Chondrocyte (in vitro differentiated cells): ENCODE results near the gene HDDC3. TPM values are rescaled to one million over a fixed set of nuclear protein-coding genes. Genes with fewer than 3 reads are reported as not detected.

Experiments used
- DNase-seq: peaks from one replicate; pipeline ENCODE4 v3.0.0; 2021; ENCODE audit warnings: mixed read lengths, low spot score
- H3K27ac Mint-ChIP-seq: one replicate; pipeline ENCODE4 v1.8.0; 2021; ENCODE audit warnings: mild to moderate bottlenecking, moderate library complexity, mixed read lengths; ENCODE audit not compliant: unreplicated experiment
- H3K27me3 Mint-ChIP-seq: 2 replicates; pipeline ENCODE4 v1.8.0; 2021; ENCODE audit warnings: low read depth, mixed read lengths
- H3K36me3 Mint-ChIP-seq: 2 replicates; pipeline ENCODE4 v1.8.0; 2021; ENCODE audit warnings: low read depth, mixed read lengths
- H3K4me1 Mint-ChIP-seq: 2 replicates; pipeline ENCODE4 v1.8.0; 2021; ENCODE audit warnings: low read depth, mild to moderate bottlenecking, mixed read lengths
- H3K4me3 Mint-ChIP-seq: one replicate; pipeline ENCODE4 v1.8.0; 2021; ENCODE audit warnings: mild to moderate bottlenecking, moderate library complexity, mixed read lengths; ENCODE audit not compliant: unreplicated experiment
- H3K9me3 Mint-ChIP-seq: 2 replicates; pipeline ENCODE4 v1.8.0; 2021; ENCODE audit warnings: low read depth, mixed read lengths
- total RNA-seq: library from RNA; stranded (reverse); gene quantifications from 3 replicates; pipeline ENCODE4 v1.2.1, GENCODE V29; 2021
- TF ChIP-seq, protein P1 (sequence below): fragments of 200-600 bp; sonication (generic); IDR thresholded peaks from 2 replicates; pipeline ENCODE4 v1.5.0; 2021; ENCODE audit warnings: antibody characterized with exemption, mild to moderate bottlenecking, moderate library complexity

HDDC3 gene
- total RNA-seq, 1 donor from 2014 or later: 10.8 TPM

DNA sequence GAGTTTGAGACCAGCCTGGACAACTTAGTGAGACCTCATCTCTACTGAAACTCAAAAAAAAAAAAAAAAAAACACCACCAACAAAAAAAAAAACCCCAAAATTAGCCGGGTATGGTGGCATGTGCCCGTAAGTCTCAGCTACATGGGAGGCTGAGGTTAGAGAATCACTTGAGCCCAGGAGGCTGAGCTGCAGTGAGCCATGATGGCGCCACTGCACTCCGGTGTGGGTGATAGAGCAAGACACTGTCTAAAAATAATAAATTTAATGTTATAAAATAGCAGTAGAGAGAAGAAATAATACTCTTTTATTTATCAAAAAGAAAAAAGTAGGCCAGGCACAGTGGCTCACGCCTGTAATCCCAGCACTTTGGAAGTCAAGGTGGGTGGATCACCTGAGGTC, 39.8 kb upstream of the HDDC3 start:
- no peaks in the 10 kb centered on the region for H3K9me3 Mint-ChIP-seq

GRCh38 chr15:90970274-90970673, 37.9 kb upstream of the HDDC3 start:
- no peak overlapping the region for H3K4me3 Mint-ChIP-seq
- TF ChIP-seq, protein P1, sequence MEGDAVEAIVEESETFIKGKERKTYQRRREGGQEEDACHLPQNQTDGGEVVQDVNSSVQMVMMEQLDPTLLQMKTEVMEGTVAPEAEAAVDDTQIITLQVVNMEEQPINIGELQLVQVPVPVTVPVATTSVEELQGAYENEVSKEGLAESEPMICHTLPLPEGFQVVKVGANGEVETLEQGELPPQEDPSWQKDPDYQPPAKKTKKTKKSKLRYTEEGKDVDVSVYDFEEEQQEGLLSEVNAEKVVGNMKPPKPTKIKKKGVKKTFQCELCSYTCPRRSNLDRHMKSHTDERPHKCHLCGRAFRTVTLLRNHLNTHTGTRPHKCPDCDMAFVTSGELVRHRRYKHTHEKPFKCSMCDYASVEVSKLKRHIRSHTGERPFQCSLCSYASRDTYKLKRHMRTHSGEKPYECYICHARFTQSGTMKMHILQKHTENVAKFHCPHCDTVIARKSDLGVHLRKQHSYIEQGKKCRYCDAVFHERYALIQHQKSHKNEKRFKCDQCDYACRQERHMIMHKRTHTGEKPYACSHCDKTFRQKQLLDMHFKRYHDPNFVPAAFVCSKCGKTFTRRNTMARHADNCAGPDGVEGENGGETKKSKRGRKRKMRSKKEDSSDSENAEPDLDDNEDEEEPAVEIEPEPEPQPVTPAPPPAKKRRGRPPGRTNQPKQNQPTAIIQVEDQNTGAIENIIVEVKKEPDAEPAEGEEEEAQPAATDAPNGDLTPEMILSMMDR: no peak

More for the DNA sequence above, 39.8 kb upstream of the HDDC3 start:
- DNase-seq: no peak
- Mint-ChIP-seq H3K27me3 (no peaks in the 10 kb centered on the region), H3K4me3 (no peak overlapping the region), H3K27ac (no peak overlapping the region), H3K4me1 (no peaks in the 10 kb centered on the region), H3K36me3 (peaks cover 12% of the 10 kb centered on the region)
- TF ChIP-seq, protein P1: no peak

GRCh38 chr15:90968434-90968833, 36.1 kb upstream of the HDDC3 start:
- no peaks in the 10 kb centered on the region for H3K9me3 Mint-ChIP-seq
- no peaks in the 10 kb centered on the region for H3K27me3 Mint-ChIP-seq
- H3K4me1 Mint-ChIP-seq: no peaks in the 10 kb centered on the region
- H3K36me3 Mint-ChIP-seq: peaks cover 18% of the 10 kb centered on the region
- no peak overlapping the region for H3K4me3 Mint-ChIP-seq
- TF ChIP-seq, protein P1: no peak
- no peak for DNase-seq
- no peak overlapping the region for H3K27ac Mint-ChIP-seq

More at GRCh38 chr15:90970274-90970673, 37.9 kb upstream of the HDDC3 start:
- H3K36me3 Mint-ChIP-seq: peaks cover 19% of the 10 kb centered on the region
- no peak overlapping the region for H3K27ac Mint-ChIP-seq
- no peak for DNase-seq
- no peaks in the 10 kb centered on the region for H3K27me3 Mint-ChIP-seq
- H3K4me1 Mint-ChIP-seq: no peaks in the 10 kb centered on the region
- H3K9me3 Mint-ChIP-seq: no peaks in the 10 kb centered on the region

DNA sequence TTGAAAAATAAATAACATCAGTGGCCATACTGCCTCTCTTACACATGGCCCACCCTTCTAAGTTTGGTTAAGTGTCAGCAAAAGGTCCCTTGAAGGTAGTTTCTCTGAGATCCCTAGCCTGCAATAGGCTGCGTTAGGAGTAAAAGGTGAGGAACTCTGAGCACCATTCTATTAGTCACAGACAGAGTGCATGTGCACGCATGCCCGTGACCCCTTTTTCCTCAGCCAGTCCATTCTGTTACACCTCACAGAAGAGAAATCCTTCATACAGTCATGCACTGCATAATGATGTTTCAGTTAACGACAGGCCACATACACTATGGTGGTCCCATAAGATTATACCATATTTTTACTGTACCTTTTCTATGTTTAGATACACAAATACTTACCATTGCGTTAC, 34.9 kb upstream of the HDDC3 start:
- H3K4me1 Mint-ChIP-seq: no peaks in the 10 kb centered on the region
- DNase-seq: no peak
- no peaks in the 10 kb centered on the region for H3K9me3 Mint-ChIP-seq
- peaks cover 23% of the 10 kb centered on the region for H3K36me3 Mint-ChIP-seq
- no peak overlapping the region for H3K4me3 Mint-ChIP-seq
- no peaks in the 10 kb centered on the region for H3K27me3 Mint-ChIP-seq
- TF ChIP-seq, protein P1: no peak
- no peak overlapping the region for H3K27ac Mint-ChIP-seq

DNA sequence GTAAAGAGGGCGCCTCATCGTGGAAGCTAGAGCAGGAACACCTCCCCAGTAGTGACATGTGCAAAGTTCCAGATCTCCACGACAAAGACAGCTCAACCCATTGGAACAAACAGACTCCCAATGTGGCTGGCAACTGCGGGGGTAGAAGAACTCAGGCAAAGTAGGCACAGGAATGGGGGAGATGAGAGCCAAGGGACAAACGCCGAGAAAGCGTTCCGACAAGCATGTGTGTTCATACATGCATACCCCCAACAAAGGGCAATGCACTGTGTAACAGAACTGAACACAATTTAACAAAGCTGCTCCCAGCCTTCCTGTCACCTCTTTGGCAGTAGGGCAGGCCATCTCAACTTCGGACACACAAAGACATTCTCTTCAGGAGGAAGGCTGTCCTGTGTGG, 33.9 kb upstream of the HDDC3 start:
- Mint-ChIP-seq H3K9me3 (no peaks in the 10 kb centered on the region), H3K27ac (no peak overlapping the region), H3K36me3 (peaks cover 32% of the 10 kb centered on the region), H3K4me1 (no peaks in the 10 kb centered on the region), H3K27me3 (no peaks in the 10 kb centered on the region), H3K4me3 (no peak overlapping the region)
- DNase-seq: no peak
- TF ChIP-seq, protein P1: no peak
